Stimulated activated naive CD8-positive, alpha-beta T cell treated with anti-CD3 and anti-CD28 coated beads, Interleukin-15, Interleukin-2, amounts not matched to agents 100 ng/mL and 50 ng/mL, for 24 hours (primary cell): ENCODE measurements around the gene PGGT1B.
"Not testable (repeated sequence)": the region's sequence is repeated elsewhere in the genome, so short reads cannot be mapped to it uniquely, and the experiment has no call there.

ENCODE experiments used
- H3K27ac Mint-ChIP-seq: one replicate; pipeline ENCODE4 v1.8.0; 2021; ENCODE audit warnings: mild to moderate bottlenecking, mixed read lengths
- H3K27me3 Mint-ChIP-seq: one replicate; pipeline ENCODE4 v1.8.0; 2021; ENCODE audit warnings: mixed read lengths
- H3K36me3 Mint-ChIP-seq: one replicate; pipeline ENCODE4 v1.8.0; 2021; ENCODE audit warnings: low read depth, mixed read lengths
- H3K4me1 Mint-ChIP-seq: one replicate; pipeline ENCODE4 v1.8.0; 2021; ENCODE audit warnings: low read depth, mixed read lengths
- H3K4me3 Mint-ChIP-seq: one replicate; pipeline ENCODE4 v1.8.0; 2021; ENCODE audit warnings: mild to moderate bottlenecking, mixed read lengths
- H3K9me3 Mint-ChIP-seq: one replicate; pipeline ENCODE4 v1.8.0; 2021; ENCODE audit warnings: mixed read lengths

The PGGT1B gene

DNA sequence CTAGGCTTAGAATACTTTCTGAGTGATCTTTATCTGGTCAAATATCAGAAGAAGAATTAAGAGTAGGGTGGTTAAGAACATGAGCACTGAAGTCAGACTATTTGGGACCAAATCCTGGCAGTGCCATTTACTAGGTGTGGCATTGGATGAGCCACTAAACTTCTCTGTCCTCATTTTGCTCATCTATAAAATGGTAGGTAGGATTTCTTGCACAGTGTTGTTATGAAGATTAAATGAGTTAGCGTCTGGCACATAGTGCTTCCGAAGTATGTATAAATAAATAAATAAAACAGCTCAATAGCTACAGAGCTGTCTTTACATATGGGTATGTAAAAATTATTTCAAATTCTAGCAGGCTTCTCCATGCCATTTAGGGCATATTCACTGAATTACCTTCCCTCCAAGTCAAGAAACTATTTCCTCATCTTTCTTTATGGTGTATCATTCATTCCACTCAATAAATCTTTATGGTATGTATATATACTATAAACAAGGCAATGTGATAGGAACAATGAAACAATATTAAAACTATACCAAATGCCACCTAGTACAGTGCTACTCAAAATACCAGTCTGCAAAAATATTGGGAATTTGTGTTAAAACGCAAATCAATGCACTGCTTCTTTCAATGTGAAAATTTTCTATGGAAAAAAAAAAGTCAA, 9.8 kb upstream of the PGGT1B start:
- Mint-ChIP-seq H3K4me1 (peaks cover 8% of the 10 kb centered on the region), H3K27ac (no peak overlapping the region), H3K36me3 (peaks cover 4% of the 10 kb centered on the region), H3K9me3 (no peaks in the 10 kb centered on the region), H3K27me3 (no peaks in the 10 kb centered on the region), H3K4me3 (no peak overlapping the region)

GRCh38 chr5:115271295-115272050, 8.8 kb upstream of the PGGT1B start:
- peaks cover 8% of the 10 kb centered on the region for H3K4me1 Mint-ChIP-seq
- H3K27me3 Mint-ChIP-seq, result no peaks in the 10 kb centered on the region
- no peaks in the 10 kb centered on the region for H3K9me3 Mint-ChIP-seq
- H3K36me3 Mint-ChIP-seq, result peaks cover 4% of the 10 kb centered on the region
- H3K4me3 Mint-ChIP-seq, result no peak overlapping the region
- H3K27ac Mint-ChIP-seq, result peak overlapping the region; percentile 43

- H3K36me3 Mint-ChIP-seq, result no peaks in the 10 kb centered on the region
- no peak overlapping the region for H3K27ac Mint-ChIP-seq
- no peaks in the 10 kb centered on the region for H3K9me3 Mint-ChIP-seq
- no peak overlapping the region for H3K4me3 Mint-ChIP-seq
- H3K4me1 Mint-ChIP-seq, result peaks cover 17% of the 10 kb centered on the region
- no peaks in the 10 kb centered on the region for H3K27me3 Mint-ChIP-seq
These were observed 4.9 kb upstream of the PGGT1B start for GRCh38 chr5:115267617-115268016.

GRCh38 chr5:115265220-115265619, 2.5 kb upstream of the PGGT1B start:
- H3K4me1 Mint-ChIP-seq, result peaks cover 26% of the 10 kb centered on the region
- no peaks in the 10 kb centered on the region for H3K9me3 Mint-ChIP-seq
- no peak overlapping the region for H3K4me3 Mint-ChIP-seq
- H3K27ac Mint-ChIP-seq, result no peak overlapping the region
- H3K27me3 Mint-ChIP-seq, result no peaks in the 10 kb centered on the region
- no peaks in the 10 kb centered on the region for H3K36me3 Mint-ChIP-seq

- no peaks in the 10 kb centered on the region for H3K36me3 Mint-ChIP-seq
- no peaks in the 10 kb centered on the region for H3K9me3 Mint-ChIP-seq
- H3K27me3 Mint-ChIP-seq, result no peaks in the 10 kb centered on the region
- H3K4me1 Mint-ChIP-seq, result peaks cover 30% of the 10 kb centered on the region
- H3K4me3 Mint-ChIP-seq, result no peak overlapping the region
- no peak overlapping the region for H3K27ac Mint-ChIP-seq
These were observed 2.1 kb upstream of the PGGT1B start for GRCh38 chr5:115264786-115265185.

- Mint-ChIP-seq H3K27me3 (no peaks in the 10 kb centered on the region), H3K4me3 (peak overlapping the region; percentile 91), H3K9me3 (no peaks in the 10 kb centered on the region), H3K36me3 (no peaks in the 10 kb centered on the region), H3K27ac (peak overlapping the region; percentile 86), H3K4me1 (peaks cover 48% of the 10 kb centered on the region)
These were observed 352 bp upstream of the PGGT1B start for GRCh38 chr5:115263078-115263380.

- Mint-ChIP-seq H3K9me3 (no peaks in the 10 kb centered on the region), H3K27me3 (no peaks in the 10 kb centered on the region), H3K36me3 (peaks cover under 1% of the 10 kb centered on the region), H3K4me1 (peaks cover 54% of the 10 kb centered on the region), H3K4me3 (peak overlapping the region; percentile 91), H3K27ac (peak overlapping the region; percentile 86)
These were observed 711 bp downstream of the PGGT1B start for GRCh38 chr5:115262011-115262320.

DNA sequence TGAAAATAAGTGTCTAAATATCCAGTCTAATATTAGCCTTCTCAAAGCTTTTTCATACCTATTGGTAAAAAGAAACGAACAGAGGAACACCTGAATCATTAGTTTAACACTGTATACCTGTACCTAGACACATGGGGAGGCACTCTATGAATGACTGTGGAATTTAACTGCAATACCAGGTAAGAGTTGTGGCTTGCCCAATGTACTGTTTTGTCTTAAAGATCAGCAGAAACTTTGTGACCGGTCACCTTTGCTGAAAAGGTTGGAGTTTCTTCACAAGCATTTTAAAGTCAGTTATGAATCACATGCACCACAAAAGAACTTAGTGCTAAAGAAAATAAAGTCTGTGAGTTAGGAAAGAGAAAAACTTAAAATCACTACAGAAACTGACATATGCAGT, 2.4 kb downstream of the PGGT1B start:
- Mint-ChIP-seq H3K4me1 (peaks cover 71% of the 10 kb centered on the region), H3K36me3 (peaks cover 11% of the 10 kb centered on the region), H3K27me3 (no peaks in the 10 kb centered on the region)

DNA sequence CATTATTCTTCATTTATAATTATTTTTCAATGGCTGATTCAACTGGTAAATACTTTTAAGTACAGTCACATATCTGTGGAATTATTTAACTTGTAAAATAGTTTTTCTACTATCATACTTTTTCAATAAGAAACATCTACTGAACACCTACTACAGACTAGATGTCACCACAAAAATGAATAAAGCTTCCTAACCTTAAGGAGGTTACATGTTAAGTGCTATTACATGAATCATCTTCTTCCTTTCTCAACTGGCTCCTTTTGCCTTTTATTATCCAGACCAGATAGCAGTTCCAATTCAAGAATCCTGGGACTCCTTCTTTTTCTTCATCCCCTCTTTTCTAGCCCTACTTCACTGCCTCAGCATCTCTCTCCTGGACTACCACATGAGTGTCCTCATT, 4.7 kb downstream of the PGGT1B start:
- Mint-ChIP-seq H3K9me3 (no peaks in the 10 kb centered on the region), H3K4me1 (peaks cover 73% of the 10 kb centered on the region), H3K4me3 (no peak overlapping the region), H3K27me3 (no peaks in the 10 kb centered on the region), H3K36me3 (peaks cover 15% of the 10 kb centered on the region), H3K27ac (no peak overlapping the region)

More for the DNA sequence above, 2.4 kb downstream of the PGGT1B start:
- no peaks in the 10 kb centered on the region for H3K9me3 Mint-ChIP-seq
- H3K4me3 Mint-ChIP-seq, result no peak overlapping the region
- H3K27ac Mint-ChIP-seq, result no peak overlapping the region

- not testable (repeated sequence) for H3K27ac Mint-ChIP-seq, H3K9me3 Mint-ChIP-seq, H3K4me3 Mint-ChIP-seq, H3K27me3 Mint-ChIP-seq
- Mint-ChIP-seq H3K36me3 (peaks cover 25% of the 10 kb centered on the region), H3K4me1 (peaks cover 24% of the 10 kb centered on the region)
These were observed 13.3 kb downstream of the PGGT1B start for GRCh38 chr5:115249379-115249778.

DNA sequence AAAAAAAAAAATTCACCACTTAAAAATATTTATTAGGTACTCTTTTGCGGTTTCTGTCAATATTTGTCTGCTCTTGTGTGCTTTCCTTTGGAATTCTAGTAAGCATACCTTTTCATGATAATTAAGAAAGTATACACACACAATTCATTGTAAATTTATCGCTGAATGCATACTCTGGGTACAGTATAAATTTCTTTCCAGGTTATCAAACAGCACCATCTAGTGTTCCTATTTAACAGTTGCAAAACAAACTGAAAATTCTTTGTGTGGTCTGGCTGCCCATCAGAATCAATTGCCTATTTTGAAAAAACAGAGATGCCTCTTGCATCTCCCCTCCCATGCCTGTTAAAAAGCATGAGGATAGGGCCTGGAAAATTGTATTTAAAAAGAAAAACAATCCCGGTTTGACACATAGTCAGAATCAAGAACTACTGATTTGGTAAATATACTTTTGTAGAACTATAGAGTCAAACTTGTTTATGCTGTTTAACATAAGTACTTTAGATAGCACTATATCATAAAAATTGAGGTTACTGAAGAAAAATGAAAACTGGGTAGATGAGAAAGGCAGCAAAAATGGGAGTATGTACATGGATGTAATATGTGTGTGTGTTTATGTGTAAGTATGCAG, 16.2 kb downstream of the PGGT1B start:
- Mint-ChIP-seq H3K27ac (no peak overlapping the region), H3K4me3 (no peak overlapping the region), H3K4me1 (peaks cover 30% of the 10 kb centered on the region), H3K9me3 (no peaks in the 10 kb centered on the region), H3K27me3 (no peaks in the 10 kb centered on the region), H3K36me3 (peaks cover 25% of the 10 kb centered on the region)

DNA sequence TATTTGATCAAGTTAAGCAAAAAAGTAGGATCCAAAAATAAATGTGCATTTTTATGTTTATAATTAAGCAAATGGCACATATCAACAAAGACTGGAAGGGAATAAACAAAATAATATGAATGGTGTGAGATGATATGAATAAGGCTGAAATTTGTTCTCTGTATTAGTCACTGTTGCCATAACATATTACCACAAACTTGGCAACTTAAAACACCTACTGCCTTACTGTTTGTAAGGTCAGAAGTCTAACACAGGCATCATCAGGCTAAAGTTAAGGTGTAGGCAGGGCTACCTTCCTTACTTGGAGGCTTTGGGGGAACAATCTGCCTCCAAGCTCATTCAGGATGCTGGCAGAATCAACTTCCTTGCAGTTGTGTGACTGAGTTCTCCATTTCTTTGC, 19.3 kb downstream of the PGGT1B start:
- H3K27me3 Mint-ChIP-seq, result no peaks in the 10 kb centered on the region
- H3K27ac Mint-ChIP-seq, result no peak overlapping the region
- H3K9me3 Mint-ChIP-seq, result no peaks in the 10 kb centered on the region
- no peak overlapping the region for H3K4me3 Mint-ChIP-seq
- H3K4me1 Mint-ChIP-seq, result peaks cover 20% of the 10 kb centered on the region
- H3K36me3 Mint-ChIP-seq, result peaks cover 22% of the 10 kb centered on the region

- Mint-ChIP-seq H3K36me3 (peaks cover 30% of the 10 kb centered on the region), H3K27ac (no peak overlapping the region), H3K9me3 (no peaks in the 10 kb centered on the region), H3K4me1 (peaks cover 20% of the 10 kb centered on the region), H3K27me3 (no peaks in the 10 kb centered on the region), H3K4me3 (no peak overlapping the region)
These were observed 20.6 kb downstream of the PGGT1B start for GRCh38 chr5:115241881-115242642.

GRCh38 chr5:115237066-115237465, 25.6 kb downstream of the PGGT1B start:
- Mint-ChIP-seq H3K4me3 (no peak overlapping the region), H3K4me1 (peaks cover under 1% of the 10 kb centered on the region), H3K36me3 (peaks cover 50% of the 10 kb centered on the region), H3K27me3 (no peaks in the 10 kb centered on the region), H3K9me3 (no peaks in the 10 kb centered on the region), H3K27ac (no peak overlapping the region)

DNA sequence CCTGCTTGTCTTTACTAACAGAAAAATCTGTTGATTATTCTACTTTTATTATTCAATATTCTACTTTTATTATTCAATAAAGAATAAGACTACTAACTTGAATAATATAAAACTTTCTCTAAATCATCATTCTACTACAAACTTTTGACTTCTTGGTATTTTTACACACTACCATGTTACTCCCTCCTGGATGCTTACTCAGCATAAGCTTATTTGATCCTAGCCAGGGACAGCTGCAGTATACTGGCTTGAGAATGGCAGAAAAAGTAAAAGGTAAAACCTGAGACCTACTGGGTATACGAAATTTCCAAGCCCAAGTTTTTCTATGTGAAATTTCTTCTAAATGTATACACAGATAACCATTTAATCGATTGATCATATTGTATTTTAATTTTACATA, 26.1 kb downstream of the PGGT1B start:
- Mint-ChIP-seq H3K36me3 (peaks cover 54% of the 10 kb centered on the region), H3K9me3 (no peaks in the 10 kb centered on the region), H3K27me3 (no peaks in the 10 kb centered on the region), H3K4me1 (peaks cover 4% of the 10 kb centered on the region), H3K4me3 (no peak overlapping the region), H3K27ac (no peak overlapping the region)
